HEK293 (cell line): ENCODE measurements around the gene BHLHE41.

ENCODE experiments used
- GLIS1 ChIP-seq: fragments of 450-650 bp; formaldehyde crosslinking; IDR thresholded peaks from 2 replicates; pipeline ENCODE4 v1.5.1; 2016; ENCODE audit warnings: missing biosample characterization, missing genetic modification characterization
- KLF1 ChIP-seq: fragments of 450-650 bp; formaldehyde crosslinking; IDR thresholded peaks from 2 replicates; pipeline ENCODE4 v1.5.1; 2016; ENCODE audit warnings: missing biosample characterization, missing genetic modification characterization
- KLF8 ChIP-seq: fragments of 450-650 bp; formaldehyde crosslinking; IDR thresholded peaks from 2 replicates; pipeline ENCODE4 v1.5.1; 2016; ENCODE audit warnings: missing biosample characterization, missing genetic modification characterization
- MZF1 ChIP-seq: fragments of 450-650 bp; formaldehyde crosslinking; IDR thresholded peaks from 2 replicates; pipeline ENCODE4 v1.5.1; 2017; ENCODE audit warnings: missing biosample characterization, missing genetic modification characterization, borderline replicate concordance
- REST ChIP-seq: fragments of 450-650 bp; formaldehyde crosslinking; IDR thresholded peaks from 2 replicates; pipeline ENCODE4 v1.5.1; 2016; ENCODE audit warnings: missing biosample characterization, missing genetic modification characterization
- ZBTB44 ChIP-seq: fragments of 450-650 bp; IDR thresholded peaks from 2 replicates; pipeline ENCODE4 v1.5.1; 2018; ENCODE audit warnings: missing biosample characterization, mild to moderate bottlenecking, missing genetic modification characterization
- ZEB2 ChIP-seq: fragments of 450-650 bp; formaldehyde crosslinking; IDR thresholded peaks from 2 replicates; pipeline ENCODE4 v1.5.1; 2016; ENCODE audit warnings: missing biosample characterization, missing genetic modification characterization
- ZNF10 ChIP-seq: fragments of 450-650 bp; formaldehyde crosslinking; IDR thresholded peaks from 2 replicates; pipeline ENCODE4 v1.5.1; 2017; ENCODE audit warnings: missing biosample characterization, missing genetic modification characterization
- ZNF133 ChIP-seq: fragments of 450-650 bp; formaldehyde crosslinking; IDR thresholded peaks from 2 replicates; pipeline ENCODE4 v1.5.1; 2016; ENCODE audit warnings: missing biosample characterization, missing genetic modification characterization
- ZNF223 ChIP-seq: fragments of 450-650 bp; formaldehyde crosslinking; IDR thresholded peaks from 2 replicates; pipeline ENCODE4 v1.5.1; 2016; ENCODE audit warnings: missing biosample characterization, missing genetic modification characterization
- ZNF335 ChIP-seq: fragments of 450-650 bp; formaldehyde crosslinking; conservative IDR thresholded peaks from 2 replicates; pipeline ENCODE4 v1.5.1; 2016; ENCODE audit warnings: missing biosample characterization, missing genetic modification characterization
- ZNF350 ChIP-seq: fragments of 450-650 bp; formaldehyde crosslinking; IDR thresholded peaks from 2 replicates; pipeline ENCODE4 v1.5.0; 2017; ENCODE audit warnings: missing biosample characterization, mild to moderate bottlenecking, missing genetic modification characterization
- ZNF366 ChIP-seq: fragments of 450-650 bp; formaldehyde crosslinking; conservative IDR thresholded peaks from 2 replicates; pipeline ENCODE4 v1.5.1; 2016; ENCODE audit warnings: missing biosample characterization, missing genetic modification characterization
- ZNF416 ChIP-seq: fragments of 450-650 bp; formaldehyde crosslinking; IDR thresholded peaks from 2 replicates; pipeline ENCODE4 v1.5.1; 2016; ENCODE audit warnings: missing biosample characterization, missing genetic modification characterization
- ZNF585B ChIP-seq: fragments of 450-650 bp; formaldehyde crosslinking; IDR thresholded peaks from 2 replicates; pipeline ENCODE4 v1.5.1; 2016; ENCODE audit warnings: missing biosample characterization, missing genetic modification characterization
- ZNF658 ChIP-seq: fragments of 450-650 bp; formaldehyde crosslinking; IDR thresholded peaks from 2 replicates; pipeline ENCODE4; 2016; ENCODE audit warnings: missing biosample characterization, missing genetic modification characterization
- ZNF701 ChIP-seq: fragments of 450-650 bp; formaldehyde crosslinking; IDR thresholded peaks from 2 replicates; pipeline ENCODE4 v1.5.1; 2016; ENCODE audit warnings: missing biosample characterization, missing genetic modification characterization
- ZNF707 ChIP-seq: fragments of 450-650 bp; formaldehyde crosslinking; IDR thresholded peaks from 2 replicates; pipeline ENCODE4 v1.5.1; 2016; ENCODE audit warnings: missing biosample characterization, missing genetic modification characterization
- TF ChIP-seq, protein P1 (sequence below): fragments of 450-650 bp; formaldehyde crosslinking; IDR thresholded peaks from 2 replicates; pipeline ENCODE4 v1.5.1; 2016; ENCODE audit warnings: missing biosample characterization, missing genetic modification characterization
- TF ChIP-seq, protein P2 (sequence below): fragments of 450-650 bp; formaldehyde crosslinking; IDR thresholded peaks from 2 replicates; pipeline ENCODE4 v1.5.1; 2016; ENCODE audit warnings: missing biosample characterization, missing genetic modification characterization
- TF ChIP-seq, protein P3 (sequence below): fragments of 450-650 bp; formaldehyde crosslinking; IDR thresholded peaks from 2 replicates; pipeline ENCODE4 v1.5.1; 2017; ENCODE audit warnings: missing biosample characterization, missing genetic modification characterization
- TF ChIP-seq, protein P4 (sequence below): fragments of 450-650 bp; formaldehyde crosslinking; IDR thresholded peaks from 2 replicates; pipeline ENCODE4 v1.5.1; 2016; ENCODE audit warnings: missing biosample characterization, missing genetic modification characterization
- TF ChIP-seq, protein P5 (sequence below): fragments of 450-650 bp; formaldehyde crosslinking; IDR thresholded peaks from 2 replicates; pipeline ENCODE4 v1.5.1; 2016; ENCODE audit warnings: missing biosample characterization, missing genetic modification characterization, low read depth

BHLHE41 gene

GRCh38 chr12:26153421-26154154 is 28.8 kb upstream of the BHLHE41 start (continued):
- TF ChIP-seq, protein P1, sequence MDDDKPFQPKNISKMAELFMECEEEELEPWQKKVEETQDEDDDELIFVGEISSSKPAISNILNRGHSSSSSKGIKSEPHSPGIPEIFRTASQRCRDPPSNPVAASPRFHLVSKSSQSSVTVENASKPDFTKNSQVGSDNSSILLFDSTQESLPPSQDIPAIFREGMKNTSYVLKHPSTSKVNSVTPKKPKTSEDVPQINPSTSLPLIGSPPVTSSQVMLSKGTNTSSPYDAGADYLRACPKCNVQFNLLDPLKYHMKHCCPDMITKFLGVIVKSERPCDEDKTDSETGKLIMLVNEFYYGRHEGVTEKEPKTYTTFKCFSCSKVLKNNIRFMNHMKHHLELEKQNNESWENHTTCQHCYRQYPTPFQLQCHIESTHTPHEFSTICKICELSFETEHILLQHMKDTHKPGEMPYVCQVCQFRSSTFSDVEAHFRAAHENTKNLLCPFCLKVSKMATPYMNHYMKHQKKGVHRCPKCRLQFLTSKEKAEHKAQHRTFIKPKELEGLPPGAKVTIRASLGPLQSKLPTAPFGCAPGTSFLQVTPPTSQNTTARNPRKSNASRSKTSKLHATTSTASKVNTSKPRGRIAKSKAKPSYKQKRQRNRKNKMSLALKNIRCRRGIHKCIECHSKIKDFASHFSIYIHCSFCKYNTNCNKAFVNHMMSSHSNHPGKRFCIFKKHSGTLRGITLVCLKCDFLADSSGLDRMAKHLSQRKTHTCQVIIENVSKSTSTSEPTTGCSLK (tag by site-specific recombination): no peak
- peak; percentile 35; the same call in 1 of the 2 replicates for TF ChIP-seq ZEB2 (tag by site-specific recombination)
- TF ChIP-seq ZNF707 (tag by site-specific recombination): no peak
- no peak for TF ChIP-seq ZNF416 (tag by site-specific recombination)
- peak; percentile 51; the same call in 1 of the 2 replicates for TF ChIP-seq GLIS1 (tag by site-specific recombination)
- TF ChIP-seq ZBTB44 (tag by site-specific recombination): no peak
- TF ChIP-seq, protein P2, sequence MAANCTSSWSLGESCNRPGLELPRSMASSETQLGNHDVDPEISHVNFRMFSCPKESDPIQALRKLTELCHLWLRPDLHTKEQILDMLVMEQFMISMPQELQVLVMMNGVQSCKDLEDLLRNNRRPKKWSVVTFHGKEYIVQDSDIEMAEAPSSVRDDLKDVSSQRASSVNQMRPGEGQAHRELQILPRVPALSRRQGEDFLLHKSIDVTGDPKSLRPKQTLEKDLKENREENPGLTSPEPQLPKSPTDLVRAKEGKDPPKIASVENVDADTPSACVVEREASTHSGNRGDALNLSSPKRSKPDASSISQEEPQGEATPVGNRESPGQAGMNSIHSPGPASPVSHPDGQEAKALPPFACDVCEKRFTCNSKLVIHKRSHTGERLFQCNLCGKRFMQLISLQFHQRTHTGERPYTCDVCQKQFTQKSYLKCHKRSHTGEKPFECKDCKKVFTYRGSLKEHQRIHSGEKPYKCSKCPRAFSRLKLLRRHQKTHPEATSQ (tag by site-specific recombination): no peak
- no peak for TF ChIP-seq MZF1 (tag by site-specific recombination)
- TF ChIP-seq, protein P3, sequence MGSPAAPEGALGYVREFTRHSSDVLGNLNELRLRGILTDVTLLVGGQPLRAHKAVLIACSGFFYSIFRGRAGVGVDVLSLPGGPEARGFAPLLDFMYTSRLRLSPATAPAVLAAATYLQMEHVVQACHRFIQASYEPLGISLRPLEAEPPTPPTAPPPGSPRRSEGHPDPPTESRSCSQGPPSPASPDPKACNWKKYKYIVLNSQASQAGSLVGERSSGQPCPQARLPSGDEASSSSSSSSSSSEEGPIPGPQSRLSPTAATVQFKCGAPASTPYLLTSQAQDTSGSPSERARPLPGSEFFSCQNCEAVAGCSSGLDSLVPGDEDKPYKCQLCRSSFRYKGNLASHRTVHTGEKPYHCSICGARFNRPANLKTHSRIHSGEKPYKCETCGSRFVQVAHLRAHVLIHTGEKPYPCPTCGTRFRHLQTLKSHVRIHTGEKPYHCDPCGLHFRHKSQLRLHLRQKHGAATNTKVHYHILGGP (tag by site-specific recombination): no peak
- TF ChIP-seq ZNF658 (tag by site-specific recombination): no peak
- TF ChIP-seq ZNF701 (tag by site-specific recombination): no peak
- no peak; the same call in 1 of the 2 replicates for TF ChIP-seq ZNF335
- 0 out of 2 replicates have a peak, but pooled peaks have one; percentile 40 for TF ChIP-seq KLF8
- no peak for TF ChIP-seq ZNF350
- TF ChIP-seq, protein P4, sequence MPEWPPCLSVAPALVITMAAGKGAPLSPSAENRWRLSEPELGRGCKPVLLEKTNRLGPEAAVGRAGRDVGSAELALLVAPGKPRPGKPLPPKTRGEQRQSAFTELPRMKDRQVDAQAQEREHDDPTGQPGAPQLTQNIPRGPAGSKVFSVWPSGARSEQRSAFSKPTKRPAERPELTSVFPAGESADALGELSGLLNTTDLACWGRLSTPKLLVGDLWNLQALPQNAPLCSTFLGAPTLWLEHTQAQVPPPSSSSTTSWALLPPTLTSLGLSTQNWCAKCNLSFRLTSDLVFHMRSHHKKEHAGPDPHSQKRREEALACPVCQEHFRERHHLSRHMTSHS (tag by site-specific recombination): no peak
- no peak for TF ChIP-seq ZNF133
- no peak for TF ChIP-seq ZNF585B (tag by site-specific recombination)
- no peak for TF ChIP-seq ZNF223
- TF ChIP-seq ZNF366: no peak
- no peak for TF ChIP-seq KLF1 (tag by site-specific recombination)
- TF ChIP-seq ZNF10: peak; percentile 50; the same call in 1 of the 2 replicates
- no peak for TF ChIP-seq REST
- TF ChIP-seq, protein P5, sequence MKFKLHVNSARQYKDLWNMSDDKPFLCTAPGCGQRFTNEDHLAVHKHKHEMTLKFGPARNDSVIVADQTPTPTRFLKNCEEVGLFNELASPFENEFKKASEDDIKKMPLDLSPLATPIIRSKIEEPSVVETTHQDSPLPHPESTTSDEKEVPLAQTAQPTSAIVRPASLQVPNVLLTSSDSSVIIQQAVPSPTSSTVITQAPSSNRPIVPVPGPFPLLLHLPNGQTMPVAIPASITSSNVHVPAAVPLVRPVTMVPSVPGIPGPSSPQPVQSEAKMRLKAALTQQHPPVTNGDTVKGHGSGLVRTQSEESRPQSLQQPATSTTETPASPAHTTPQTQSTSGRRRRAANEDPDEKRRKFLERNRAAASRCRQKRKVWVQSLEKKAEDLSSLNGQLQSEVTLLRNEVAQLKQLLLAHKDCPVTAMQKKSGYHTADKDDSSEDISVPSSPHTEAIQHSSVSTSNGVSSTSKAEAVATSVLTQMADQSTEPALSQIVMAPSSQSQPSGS: no peak
